ENCODE data around the gene CTRL.
"Not testable (repeated sequence)": the region's sequence is repeated elsewhere in the genome, so short reads cannot be mapped to it uniquely, and the experiment has no call there.

The CTRL gene

GRCh38 chr16:67942510-67943255, 11.0 kb upstream of the CTRL start:
- in situ Hi-C loops (cut with MboI; ENCODE audit: low sequenced_read_pairs), result no loop called here

GRCh38 chr16:67942200-67942509, 10.5 kb upstream of the CTRL start:
- in situ Hi-C loops (cut with MboI; ENCODE audit: low sequenced_read_pairs), result no loop called here

- in situ Hi-C loops (cut with MboI; ENCODE audit: low sequenced_read_pairs), result no loop called here
Observed at GRCh38 chr16:67941469-67942199, 10.0 kb upstream of the CTRL start.

- in situ Hi-C loops (cut with MboI; ENCODE audit: low sequenced_read_pairs), result no loop called here
Observed at GRCh38 chr16:67940446-67941089, 8.9 kb upstream of the CTRL start.

GRCh38 chr16:67939507-67940445, 8.1 kb upstream of the CTRL start:
- in situ Hi-C loops (cut with MboI; ENCODE audit: low sequenced_read_pairs), result no loop called here

- in situ Hi-C loops (cut with MboI; ENCODE audit: low sequenced_read_pairs), result not testable (repeated sequence)
Observed at GRCh38 chr16:67937713-67938112, 6.1 kb upstream of the CTRL start.

GRCh38 chr16:67936880-67937605, 5.4 kb upstream of the CTRL start:
- in situ Hi-C loops (cut with MboI; ENCODE audit: low sequenced_read_pairs), result no loop called here

GRCh38 chr16:67936124-67936879, 4.6 kb upstream of the CTRL start, which contains the start of gene PSMB10:
PSMB10 (minus strand) TSS chr16:67936850; CDS start chr16:67936749, 101 bp downstream.
- in situ Hi-C loops (cut with MboI; ENCODE audit: low sequenced_read_pairs), result no loop called here

GRCh38 chr16:67935402-67936123, 3.9 kb upstream of the CTRL start:
- in situ Hi-C loops (cut with MboI; ENCODE audit: low sequenced_read_pairs), result no loop called here

- in situ Hi-C loops (cut with MboI; ENCODE audit: low sequenced_read_pairs), result no loop called here
Observed at GRCh38 chr16:67935101-67935401, 3.4 kb upstream of the CTRL start.

- in situ Hi-C loops (cut with MboI; ENCODE audit: low sequenced_read_pairs), result no loop called here
Observed at GRCh38 chr16:67934306-67935100, 2.8 kb upstream of the CTRL start.

GRCh38 chr16:67933805-67934204, 2.1 kb upstream of the CTRL start:
- in situ Hi-C loops (cut with MboI; ENCODE audit: low sequenced_read_pairs), result no loop called here

GRCh38 chr16:67932462-67932840, 789 bp upstream of the CTRL start:
- in situ Hi-C loops (cut with MboI; ENCODE audit: low sequenced_read_pairs), result no loop called here

GRCh38 chr16:67930678-67931211, 917 bp downstream of the CTRL start:
- in situ Hi-C loops (cut with MboI; ENCODE audit: low sequenced_read_pairs), result no loop called here

- in situ Hi-C loops (cut with MboI; ENCODE audit: low sequenced_read_pairs), result no loop called here
Observed at GRCh38 chr16:67930191-67930590, 1.5 kb downstream of the CTRL start.

- in situ Hi-C loops (cut with MboI; ENCODE audit: low sequenced_read_pairs), result loop anchor here (10.0 kb wide), 1 partner anchor 254 kb away; no protein-coding TSS in a partner anchor
Observed at GRCh38 chr16:67928561-67929364, 2.9 kb downstream of the CTRL start.

GRCh38 chr16:67928147-67928546, 3.5 kb downstream of the CTRL start:
- in situ Hi-C loops (cut with MboI; ENCODE audit: low sequenced_read_pairs), result loop anchor here (10.0 kb wide), 1 partner anchor 253 kb away; no protein-coding TSS in a partner anchor
